HG03442 (cell line): ENCODE measurements around the gene C7.
A peak's percentile ranks its signal among the peaks of the same experiment; 100 is the strongest.
"Not testable (repeated sequence)": the region's sequence is repeated elsewhere in the genome, so short reads cannot be mapped to it uniquely, and the experiment has no call there.

Source experiments
- ATAC-seq: cut with Tn5 transposase; IDR thresholded peaks from one replicate; pipeline ENCODE4 v1.9.1; 2021; ENCODE audit warnings: mild to moderate bottlenecking, moderate library complexity; ENCODE audit not compliant: unreplicated experiment

C7 gene

GRCh38 chr5:40909264-40909663 is at the start of gene C7:
Gene C7, plus strand, starts transcription at chr5:40909497. Its CDS starts 114 bp downstream, at chr5:40909611.
- ATAC-seq: no peak

GRCh38 chr5:40860711-40861110 is 48.6 kb upstream of the C7 start:
- no peak for ATAC-seq

GRCh38 chr5:40865004-40865403 is 44.3 kb upstream of the C7 start:
- ATAC-seq: not testable (repeated sequence)

GRCh38 chr5:40866844-40867243 is 42.5 kb upstream of the C7 start:
- ATAC-seq: no peak

- ATAC-seq: no peak
These were observed 39.9 kb upstream of the C7 start for GRCh38 chr5:40869384-40869783.

GRCh38 chr5:40871177-40871576 is 38.1 kb upstream of the C7 start:
- no peak for ATAC-seq

GRCh38 chr5:40872253-40872652 is 37.0 kb upstream of the C7 start:
- ATAC-seq: not testable (repeated sequence)

- ATAC-seq: no peak
These were observed 35.9 kb upstream of the C7 start for GRCh38 chr5:40873286-40873880.

- ATAC-seq: no peak
These were observed 33.3 kb upstream of the C7 start for GRCh38 chr5:40875958-40876357.

GRCh38 chr5:40877371-40877988 is 31.8 kb upstream of the C7 start:
- ATAC-seq: no peak

GRCh38 chr5:40879163-40879942 is 29.9 kb upstream of the C7 start:
- peak; percentile 65 for ATAC-seq

- no peak for ATAC-seq
These were observed 27.0 kb upstream of the C7 start for GRCh38 chr5:40882291-40882690.

- ATAC-seq: not testable (repeated sequence)
These were observed 26.2 kb upstream of the C7 start for GRCh38 chr5:40883051-40883450.

GRCh38 chr5:40895440-40896425 is 13.6 kb upstream of the C7 start:
- not testable (repeated sequence) for ATAC-seq

GRCh38 chr5:40904205-40904993 is 4.9 kb upstream of the C7 start:
- ATAC-seq: peak; percentile 95

GRCh38 chr5:40904994-40905306 is 4.3 kb upstream of the C7 start:
- ATAC-seq: no peak

- no peak for ATAC-seq
These were observed 2.9 kb upstream of the C7 start for GRCh38 chr5:40906351-40906751.

- no peak for ATAC-seq
These were observed 426 bp downstream of the C7 start for GRCh38 chr5:40909723-40910122.

GRCh38 chr5:40911266-40911665 is 2.0 kb downstream of the C7 start:
- no peak for ATAC-seq

- ATAC-seq: no peak
These were observed 5.5 kb downstream of the C7 start for GRCh38 chr5:40914835-40915234.
